HFFc6 (cell line): Measurements from ENCODE around the gene RUNX1. TPM values are rescaled to one million over a fixed set of nuclear protein-coding genes. Genes with fewer than 3 reads are reported as not detected.
"Not testable (repeated sequence)": the region's sequence is repeated elsewhere in the genome, so short reads cannot be mapped to it uniquely, and the experiment has no call there.

ENCODE experiments used
- DNase-seq: peaks from one replicate; pipeline ENCODE4 v3.0.0-alpha.2; 2018
- H3K27ac Mint-ChIP-seq: 2 replicates; pipeline ENCODE4 v1.8.0; 2020; ENCODE audit warnings: mild to moderate bottlenecking, mixed read lengths
- H3K27me3 Mint-ChIP-seq: 2 replicates; pipeline ENCODE4 v1.8.0; 2021; ENCODE audit warnings: mild to moderate bottlenecking, moderate library complexity, mixed read lengths; ENCODE audit not compliant: insufficient read depth
- H3K36me3 Mint-ChIP-seq: 2 replicates; pipeline ENCODE4 v1.8.0; 2021; ENCODE audit warnings: low read depth, mixed read lengths
- H3K4me1 Mint-ChIP-seq: 2 replicates; pipeline ENCODE4 v1.8.0; 2020; ENCODE audit warnings: low read depth, mixed read lengths
- H3K4me3 Mint-ChIP-seq: 2 replicates; pipeline ENCODE4 v1.8.0; 2020; ENCODE audit warnings: mild to moderate bottlenecking, moderate library complexity, mixed read lengths
- H3K9me3 Mint-ChIP-seq: 2 replicates; pipeline ENCODE4 v1.8.0; 2020; ENCODE audit warnings: mild to moderate bottlenecking, mixed read lengths
- CTCF ChIP-seq: fragments of 200-600 bp; sonication (generic); IDR thresholded peaks from 2 replicates; pipeline ENCODE4 v1.5.0; 2021; ENCODE audit warnings: antibody characterized with exemption, mild to moderate bottlenecking
- total RNA-seq, 6 experiments: library from RNA; stranded (reverse); fragmentation: NEBNext Ultra II Directional; extraction: Animal tissue kit (Norgen Biotek cat#: 25700); gene quantifications; 2 replicates in 1 of 6; 3 replicates in 5 of 6; pipeline ENCODE4 v1.2.3, GENCODE V29; 2021

RUNX1 gene
- total RNA-seq, 6 experiments from 2014 or later: 57.4 to 78.9 (median 61.3) TPM

- Mint-ChIP-seq H3K27ac (peak overlapping the region; percentile 100), H3K9me3 (peaks cover 30% of the 10 kb centered on the region), H3K27me3 (peaks cover 25% of the 10 kb centered on the region), H3K4me1 (peaks cover 99% of the 10 kb centered on the region), H3K36me3 (peaks cover 78% of the 10 kb centered on the region), H3K4me3 (peak overlapping the region; percentile 79)
- TF ChIP-seq CTCF: no peak
- DNase-seq: peak; percentile 95
These were observed 241.1 kb downstream of the RUNX1 start for GRCh38 chr21:34807881-34808568.

- Mint-ChIP-seq H3K9me3 (peaks cover 30% of the 10 kb centered on the region), H3K36me3 (peaks cover 83% of the 10 kb centered on the region), H3K4me3 (peak overlapping the region; percentile 79), H3K27ac (peak overlapping the region; percentile 100), H3K27me3 (peaks cover 25% of the 10 kb centered on the region), H3K4me1 (peaks cover 99% of the 10 kb centered on the region)
- TF ChIP-seq CTCF: peak; percentile 39; the same call in 1 of the 2 replicates
- DNase-seq: peak; percentile 93
These were observed 241.8 kb downstream of the RUNX1 start for GRCh38 chr21:34807146-34807880.

GRCh38 chr21:34806423-34806822 is 242.7 kb downstream of the RUNX1 start:
- Mint-ChIP-seq H3K27ac (peak overlapping the region; percentile 100), H3K27me3 (peaks cover 22% of the 10 kb centered on the region), H3K4me1 (peaks cover 99% of the 10 kb centered on the region), H3K36me3 (peaks cover 83% of the 10 kb centered on the region), H3K9me3 (peaks cover 30% of the 10 kb centered on the region), H3K4me3 (peak overlapping the region; percentile 79)
- no peak for TF ChIP-seq CTCF
- DNase-seq: no peak

- peaks cover 30% of the 10 kb centered on the region for H3K9me3 Mint-ChIP-seq
- peaks cover 75% of the 10 kb centered on the region for H3K36me3 Mint-ChIP-seq
- H3K27me3 Mint-ChIP-seq: peaks cover 22% of the 10 kb centered on the region
- H3K27ac Mint-ChIP-seq: peak overlapping the region; percentile 67
- DNase-seq: no peak
- H3K4me1 Mint-ChIP-seq: peaks cover 99% of the 10 kb centered on the region
- H3K4me3 Mint-ChIP-seq: peak overlapping the region; percentile 25; the same call in 1 of the 2 replicates
- TF ChIP-seq CTCF: no peak
These were observed 243.9 kb downstream of the RUNX1 start for GRCh38 chr21:34805157-34805556.

GRCh38 chr21:34804584-34804983 is 244.5 kb downstream of the RUNX1 start:
- DNase-seq: not testable (repeated sequence)
- Mint-ChIP-seq H3K27me3 (peaks cover 21% of the 10 kb centered on the region), H3K36me3 (peaks cover 78% of the 10 kb centered on the region), H3K4me3 (peak overlapping the region; percentile 32; the same call in 1 of the 2 replicates), H3K4me1 (peaks cover 99% of the 10 kb centered on the region), H3K27ac (peak overlapping the region; percentile 80), H3K9me3 (peaks cover 30% of the 10 kb centered on the region)
